ENCODE data around the gene CACNA1A. TPM values are rescaled to one million over a fixed set of nuclear protein-coding genes. Genes with fewer than 3 reads are reported as not detected.

The CACNA1A gene
- total and polyA plus RNA-seq, 3 experiments from 2014 or later = 0.20 to 0.42 TPM; not detected in 1

DNA sequence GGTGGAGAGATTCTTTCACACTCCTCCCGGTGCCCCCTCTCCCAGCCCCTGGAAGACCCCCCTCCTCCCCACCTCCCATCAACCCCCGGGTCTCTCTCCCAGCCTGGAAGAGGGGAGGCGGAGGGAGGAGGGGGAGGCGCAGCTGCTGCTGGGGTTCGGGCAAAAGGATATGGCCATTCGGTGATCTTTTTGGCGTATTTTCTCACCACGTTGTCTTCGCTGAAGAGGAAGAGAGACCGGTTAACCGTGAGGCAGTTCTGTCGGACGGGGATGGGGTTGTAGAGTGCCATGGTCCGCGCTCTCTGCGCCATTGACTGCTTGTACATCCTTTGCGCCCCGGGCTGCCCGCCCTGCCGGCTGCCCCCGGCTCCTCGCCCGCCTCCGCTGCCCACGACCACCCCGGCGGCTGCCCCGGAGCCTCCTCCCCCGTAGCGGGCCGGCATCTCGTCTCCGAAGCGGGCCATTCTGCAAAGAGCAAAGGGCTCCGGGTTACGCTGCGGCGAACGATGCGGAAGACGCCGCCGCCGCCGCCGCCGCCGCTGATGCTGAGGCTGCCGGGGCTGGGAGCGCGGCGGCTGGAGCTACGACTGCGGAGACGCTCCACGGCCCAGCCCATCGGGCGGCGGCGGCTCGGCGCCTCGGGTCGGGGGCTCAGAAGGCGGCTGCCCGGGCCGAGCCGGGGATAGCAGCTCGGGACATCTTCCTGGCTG is 363 bp downstream of the CACNA1A start:
- H3K4me1 Mint-ChIP-seq = peaks cover 0 to 3% (median 0%) of the 10 kb centered on the region in 3 donors
- H3K27me3 ChIP-seq (ENCODE audit: insufficient read depth, low read length, poor library complexity, severe bottlenecking) = peaks cover 14% of the 10 kb centered on the region
- POLR2A ChIA-PET = no interaction called here

DNA sequence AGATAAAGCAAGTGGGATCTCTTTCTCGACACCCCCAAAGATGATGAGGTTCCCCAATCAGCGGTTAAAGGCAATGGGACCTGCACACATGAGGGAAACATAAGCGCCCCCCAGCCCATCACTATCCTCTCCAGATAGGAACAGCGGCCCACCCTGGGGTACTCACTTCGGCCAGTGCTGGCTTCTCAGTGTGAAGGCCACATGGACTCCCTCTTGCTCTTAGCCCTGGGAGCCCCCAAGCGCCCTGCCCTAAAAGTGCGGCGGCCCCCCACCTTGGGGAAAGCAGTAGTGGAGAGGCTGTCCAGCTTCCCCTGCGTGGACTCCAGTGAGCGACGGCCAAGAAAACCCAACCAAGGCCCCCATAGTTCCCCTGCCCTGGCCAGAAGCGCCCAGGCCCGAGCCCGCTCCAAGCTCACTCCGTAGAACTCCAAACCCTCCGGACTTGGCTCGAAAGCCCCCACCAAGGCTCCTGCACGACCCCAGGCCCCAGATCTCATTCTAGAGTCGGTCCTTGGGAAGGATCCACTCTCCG is 1.0 kb downstream of the CACNA1A start:
- no peak for DNase-seq
- no peak overlapping the region for H3K27ac Mint-ChIP-seq
- Histone ChIP-seq H3K4me1 (ENCODE audit: insufficient read depth, low read length) (no peaks in the 10 kb centered on the region), H3K4me3 (ENCODE audit: low read length) (no peak overlapping the region), H3K27ac (ENCODE audit: low read depth, low read length) (no peak overlapping the region), H3K9me3 (ENCODE audit: low read length) (no peaks in the 10 kb centered on the region), H3K36me3 (ENCODE audit: insufficient read depth, low read length) (no peaks in the 10 kb centered on the region), H3K27me3 (ENCODE audit: insufficient read depth, low read length, poor library complexity, severe bottlenecking) (peaks cover 14% of the 10 kb centered on the region)
- H3K9me3 Mint-ChIP-seq = peaks cover 0 to 5% (median 0%) of the 10 kb centered on the region in 5 donors
- H3K36me3 Mint-ChIP-seq = no peaks in the 10 kb centered on the region
- peaks cover 0 to 3% (median 0%) of the 10 kb centered on the region in 3 donors for H3K4me1 Mint-ChIP-seq
- peaks cover 47 to 72% of the 10 kb centered on the region in 2 donors for H3K27me3 Mint-ChIP-seq
- ChIA-PET POLR2A (no interaction called here), CTCF (no interaction called here)
- peak overlapping the region in 5 of 7 donors; percentile 21 to 66 (median 54) for H3K4me3 Mint-ChIP-seq

More for the DNA sequence above, 363 bp downstream of the CACNA1A start:
- H3K27me3 Mint-ChIP-seq = peaks cover 47 to 69% of the 10 kb centered on the region in 2 donors
- Histone ChIP-seq H3K36me3 (ENCODE audit: insufficient read depth, low read length) (no peaks in the 10 kb centered on the region), H3K27ac (ENCODE audit: low read depth, low read length) (no peak overlapping the region), H3K9me3 (ENCODE audit: low read length) (no peaks in the 10 kb centered on the region), H3K4me1 (ENCODE audit: insufficient read depth, low read length) (no peaks in the 10 kb centered on the region), H3K4me3 (ENCODE audit: low read length) (no peak overlapping the region)
- CTCF ChIA-PET = no interaction called here
- peak in 1 of 5 donors; percentile 3 for DNase-seq
- H3K27ac Mint-ChIP-seq = no peak overlapping the region
- H3K36me3 Mint-ChIP-seq = no peaks in the 10 kb centered on the region
- peak overlapping the region in 4 of 7 donors; percentile 11 to 63 (median 24) for H3K4me3 Mint-ChIP-seq
- H3K9me3 Mint-ChIP-seq = peaks cover 0 to 5% (median 0%) of the 10 kb centered on the region in 5 donors

DNA sequence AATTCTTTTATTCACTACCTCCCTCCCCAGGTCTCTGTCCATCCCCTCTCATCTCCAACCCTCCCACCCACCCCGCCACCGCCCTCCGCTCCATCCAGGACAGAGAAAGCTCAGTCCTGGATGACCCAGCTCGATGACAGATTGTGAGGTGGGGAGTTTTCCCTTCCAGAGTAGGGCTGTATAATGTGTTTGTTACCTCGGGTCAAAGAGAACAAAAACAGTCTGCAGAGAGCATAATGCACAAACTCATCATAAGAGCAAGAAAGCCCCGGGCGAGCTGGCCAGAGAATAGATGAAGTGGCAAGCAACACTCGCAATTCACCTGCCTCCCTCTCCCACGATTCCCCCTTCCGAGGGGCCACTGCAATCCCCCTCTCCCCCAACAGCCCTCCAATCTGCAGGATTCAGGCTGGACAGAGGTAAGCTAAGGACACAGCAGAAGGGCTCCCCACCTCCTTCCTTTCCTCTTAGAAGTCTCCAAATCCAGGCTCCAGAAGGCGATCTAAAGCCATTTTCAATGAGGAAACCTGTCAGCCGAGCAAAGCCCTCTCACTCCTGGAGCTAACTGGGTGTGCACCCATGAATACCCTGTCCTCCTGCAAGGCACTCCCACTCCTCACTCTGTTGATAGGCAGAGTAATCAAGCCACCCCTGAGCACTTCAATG is 2.6 kb downstream of the CACNA1A start:
- Mint-ChIP-seq H3K4me3 (no peak overlapping the region), H3K9me3 (peaks cover 0 to 6% (median 0%) of the 10 kb centered on the region in 5 donors), H3K27ac (no peak overlapping the region), H3K36me3 (no peaks in the 10 kb centered on the region), H3K4me1 (peaks cover 0 to 3% (median 0%) of the 10 kb centered on the region in 3 donors), H3K27me3 (peaks cover 41 to 63% of the 10 kb centered on the region in 2 donors)
- H3K27me3 ChIP-seq (ENCODE audit: insufficient read depth, low read length, poor library complexity, severe bottlenecking) = peaks cover 14% of the 10 kb centered on the region
- no peaks in the 10 kb centered on the region for H3K9me3 ChIP-seq (ENCODE audit: low read length)
- CTCF ChIA-PET = no interaction called here
- H3K36me3 ChIP-seq (ENCODE audit: insufficient read depth, low read length) = no peaks in the 10 kb centered on the region
- no peak overlapping the region for H3K4me3 ChIP-seq (ENCODE audit: low read length)
- H3K4me1 ChIP-seq (ENCODE audit: insufficient read depth, low read length) = no peaks in the 10 kb centered on the region
- no peak overlapping the region for H3K27ac ChIP-seq (ENCODE audit: low read depth, low read length)
- POLR2A ChIA-PET = no interaction called here
- DNase-seq = no peak

DNA sequence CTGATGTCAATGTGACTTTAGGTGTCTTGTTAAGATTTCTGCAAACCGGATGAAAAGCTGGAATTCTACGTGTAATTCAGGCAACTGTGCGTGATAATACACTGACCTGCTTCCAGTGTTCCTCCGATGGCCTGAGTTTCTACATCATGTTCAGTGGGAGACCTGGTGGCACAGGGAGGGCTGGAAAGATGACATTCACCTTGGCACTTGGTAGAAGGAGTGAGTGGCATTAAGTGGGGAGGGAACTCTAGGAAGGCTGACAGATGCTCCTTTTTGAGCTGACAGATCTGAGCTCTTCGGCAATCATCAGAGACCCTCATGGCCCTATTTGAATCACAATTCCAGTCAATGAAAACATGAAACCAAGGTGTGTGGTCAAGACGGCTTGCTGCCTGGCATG is 4.0 kb downstream of the CACNA1A start:
- H3K4me3 Mint-ChIP-seq = no peak overlapping the region
- H3K4me1 Mint-ChIP-seq = peaks cover 0 to 3% (median 0%) of the 10 kb centered on the region in 3 donors
- ChIA-PET CTCF (interaction anchor here (0.6 kb wide), 1 partner anchor 9 kb away, joined by 3 read pairs; no protein-coding TSS in a partner anchor), POLR2A (no interaction called here)
- peaks cover 31 to 51% of the 10 kb centered on the region in 2 donors for H3K27me3 Mint-ChIP-seq
- Histone ChIP-seq H3K4me1 (ENCODE audit: insufficient read depth, low read length) (no peaks in the 10 kb centered on the region), H3K9me3 (ENCODE audit: low read length) (no peaks in the 10 kb centered on the region), H3K27ac (ENCODE audit: low read depth, low read length) (no peak overlapping the region), H3K36me3 (ENCODE audit: insufficient read depth, low read length) (no peaks in the 10 kb centered on the region), H3K27me3 (ENCODE audit: insufficient read depth, low read length, poor library complexity, severe bottlenecking) (peaks cover 10% of the 10 kb centered on the region), H3K4me3 (ENCODE audit: low read length) (no peak overlapping the region)
- H3K9me3 Mint-ChIP-seq = peaks cover 0 to 6% (median 0%) of the 10 kb centered on the region in 5 donors
- no peak for DNase-seq
- H3K27ac Mint-ChIP-seq = no peak overlapping the region
- H3K36me3 Mint-ChIP-seq = no peaks in the 10 kb centered on the region

DNA sequence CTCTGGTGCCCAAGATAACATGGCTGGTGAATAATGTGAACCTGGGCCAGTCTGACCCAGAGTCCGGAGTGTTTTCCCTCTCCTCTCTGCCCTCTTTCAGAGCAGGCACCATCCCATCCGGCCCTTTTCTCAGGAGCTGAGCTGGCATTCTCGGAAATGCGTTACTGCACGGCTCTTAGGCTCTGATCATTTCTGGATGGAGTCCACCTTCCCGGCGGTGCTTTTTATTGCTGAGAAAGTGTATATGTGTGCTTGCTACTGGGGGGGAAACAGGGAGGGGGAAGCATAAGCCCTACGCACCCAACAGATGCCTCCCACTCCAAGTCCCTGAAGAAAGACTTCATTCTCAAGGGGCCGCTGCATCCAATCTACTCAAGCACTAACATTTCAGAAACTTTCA is 6.6 kb downstream of the CACNA1A start:
- Mint-ChIP-seq H3K27ac (no peak overlapping the region), H3K4me1 (no peaks in the 10 kb centered on the region), H3K4me3 (no peak overlapping the region), H3K27me3 (peaks cover 26 to 59% of the 10 kb centered on the region in 2 donors), H3K36me3 (no peaks in the 10 kb centered on the region), H3K9me3 (peaks cover 0 to 9% (median 0%) of the 10 kb centered on the region in 5 donors)
- H3K27ac ChIP-seq (ENCODE audit: low read depth, low read length) = no peak overlapping the region
- DNase-seq = no peak
- H3K36me3 ChIP-seq (ENCODE audit: insufficient read depth, low read length) = no peaks in the 10 kb centered on the region
- ChIA-PET POLR2A (no interaction called here), CTCF (no interaction called here)
- H3K4me1 ChIP-seq (ENCODE audit: insufficient read depth, low read length) = no peaks in the 10 kb centered on the region
- H3K4me3 ChIP-seq (ENCODE audit: low read length) = no peak overlapping the region
- no peaks in the 10 kb centered on the region for H3K9me3 ChIP-seq (ENCODE audit: low read length)
- H3K27me3 ChIP-seq (ENCODE audit: insufficient read depth, low read length, poor library complexity, severe bottlenecking) = no peaks in the 10 kb centered on the region

DNA sequence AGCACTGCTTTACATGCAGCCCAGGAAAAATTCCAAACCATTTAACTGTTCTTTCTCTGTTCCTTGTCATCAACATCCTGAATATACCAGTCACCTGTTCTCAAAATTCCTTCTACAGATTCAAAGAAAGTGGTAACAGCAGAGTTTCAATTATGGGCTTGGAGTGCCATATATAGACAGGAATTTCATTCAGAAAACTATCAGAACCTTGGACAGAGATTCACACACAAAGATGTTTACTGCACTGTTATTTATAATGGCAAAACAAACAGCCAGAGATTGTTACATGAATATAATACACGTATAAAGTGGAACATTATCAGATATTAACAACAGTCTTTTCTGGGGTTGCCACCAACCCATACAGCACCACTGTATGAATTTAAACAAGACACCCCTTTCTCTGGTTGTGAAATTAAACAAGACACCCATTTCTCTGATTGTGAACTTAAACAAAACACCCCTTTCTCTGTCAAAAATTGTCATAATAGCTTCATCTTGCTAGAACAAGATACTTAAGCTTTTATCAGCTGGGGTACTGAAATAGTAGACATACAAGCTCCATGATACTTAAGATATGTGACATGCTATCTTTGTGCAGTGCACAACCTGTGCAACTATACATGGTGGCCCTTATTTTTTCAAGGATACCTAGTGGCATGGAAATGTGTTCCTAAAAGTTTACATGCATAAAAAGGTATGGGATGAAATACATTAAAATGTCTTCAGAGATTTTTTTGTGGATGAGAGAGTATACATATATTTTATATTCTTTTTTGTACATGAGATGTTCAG is 12.6 kb downstream of the CACNA1A start:
- peaks cover 0 to 5% (median 0%) of the 10 kb centered on the region in 3 donors for H3K36me3 Mint-ChIP-seq
- POLR2A ChIA-PET = no interaction called here
- Histone ChIP-seq H3K4me3 (ENCODE audit: low read length) (no peak overlapping the region), H3K36me3 (ENCODE audit: insufficient read depth, low read length) (no peaks in the 10 kb centered on the region), H3K9me3 (ENCODE audit: low read length) (no peaks in the 10 kb centered on the region), H3K27me3 (ENCODE audit: insufficient read depth, low read length, poor library complexity, severe bottlenecking) (no peaks in the 10 kb centered on the region), H3K27ac (ENCODE audit: low read depth, low read length) (no peak overlapping the region), H3K4me1 (ENCODE audit: insufficient read depth, low read length) (no peaks in the 10 kb centered on the region)
- no peaks in the 10 kb centered on the region for H3K4me1 Mint-ChIP-seq
- H3K4me3 Mint-ChIP-seq = no peak overlapping the region
- CTCF ChIA-PET = interaction anchor here (0.5 kb wide), 1 partner anchor 8 kb away, joined by 3 read pairs; no protein-coding TSS in a partner anchor
- H3K27ac Mint-ChIP-seq = no peak overlapping the region
- peaks cover 2 to 9% (median 6%) of the 10 kb centered on the region in 5 donors for H3K9me3 Mint-ChIP-seq
- DNase-seq = no peak
- H3K27me3 Mint-ChIP-seq = peaks cover 25 to 56% of the 10 kb centered on the region in 2 donors

DNA sequence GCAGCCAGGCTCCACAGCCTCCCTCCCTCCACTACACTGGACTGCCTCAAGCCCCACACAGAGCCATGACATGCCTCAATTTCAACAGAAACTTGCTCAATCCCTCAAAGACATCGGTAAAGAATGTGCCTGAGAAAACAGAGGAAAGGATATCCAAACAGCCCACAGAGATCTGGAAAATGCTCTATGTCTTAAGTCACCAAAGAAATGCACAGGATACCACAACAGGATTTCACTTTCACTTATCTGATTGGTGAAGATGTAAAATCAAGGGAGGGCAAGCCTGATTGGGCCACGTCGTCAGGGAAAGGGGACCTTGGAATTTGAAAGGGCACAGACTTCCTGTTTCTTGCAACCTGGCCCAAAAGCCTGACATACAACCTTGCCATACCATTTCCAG is 14.2 kb downstream of the CACNA1A start:
- no peaks in the 10 kb centered on the region for H3K4me1 Mint-ChIP-seq
- Histone ChIP-seq H3K27ac (ENCODE audit: low read depth, low read length) (no peak overlapping the region), H3K27me3 (ENCODE audit: insufficient read depth, low read length, poor library complexity, severe bottlenecking) (no peaks in the 10 kb centered on the region), H3K4me1 (ENCODE audit: insufficient read depth, low read length) (no peaks in the 10 kb centered on the region), H3K4me3 (ENCODE audit: low read length) (no peak overlapping the region), H3K9me3 (ENCODE audit: low read length) (no peaks in the 10 kb centered on the region), H3K36me3 (ENCODE audit: insufficient read depth, low read length) (no peaks in the 10 kb centered on the region)
- POLR2A ChIA-PET = no interaction called here
- no peak overlapping the region for H3K4me3 Mint-ChIP-seq
- peaks cover 0 to 5% (median 0%) of the 10 kb centered on the region in 3 donors for H3K36me3 Mint-ChIP-seq
- H3K9me3 Mint-ChIP-seq = peaks cover 2 to 9% (median 9%) of the 10 kb centered on the region in 5 donors
- peaks cover 32 to 57% of the 10 kb centered on the region in 2 donors for H3K27me3 Mint-ChIP-seq
- H3K27ac Mint-ChIP-seq = no peak overlapping the region
- no peak for DNase-seq
- CTCF ChIA-PET = no interaction called here
